GM18868 (cell line): ENCODE data around the gene GAS7.
A peak's percentile ranks its signal among the peaks of the same experiment; 100 is the strongest.
"Not testable (repeated sequence)": the region's sequence is repeated elsewhere in the genome, so short reads cannot be mapped to it uniquely, and the experiment has no call there.

Experiments used
- ATAC-seq: cut with Tn5 transposase; IDR thresholded peaks from one replicate; pipeline ENCODE4 v1.9.1; 2021; ENCODE audit warnings: mild to moderate bottlenecking, moderate library complexity; ENCODE audit not compliant: unreplicated experiment

Gene GAS7

GRCh38 chr17:9928601-9929333 lies 269.6 kb downstream of the GAS7 start:
- no peak for ATAC-seq

GRCh38 chr17:9926150-9926804 lies 272.1 kb downstream of the GAS7 start:
- no peak for ATAC-seq

- no peak for ATAC-seq
These were observed 272.9 kb downstream of the GAS7 start for GRCh38 chr17:9925457-9925856.

DNA sequence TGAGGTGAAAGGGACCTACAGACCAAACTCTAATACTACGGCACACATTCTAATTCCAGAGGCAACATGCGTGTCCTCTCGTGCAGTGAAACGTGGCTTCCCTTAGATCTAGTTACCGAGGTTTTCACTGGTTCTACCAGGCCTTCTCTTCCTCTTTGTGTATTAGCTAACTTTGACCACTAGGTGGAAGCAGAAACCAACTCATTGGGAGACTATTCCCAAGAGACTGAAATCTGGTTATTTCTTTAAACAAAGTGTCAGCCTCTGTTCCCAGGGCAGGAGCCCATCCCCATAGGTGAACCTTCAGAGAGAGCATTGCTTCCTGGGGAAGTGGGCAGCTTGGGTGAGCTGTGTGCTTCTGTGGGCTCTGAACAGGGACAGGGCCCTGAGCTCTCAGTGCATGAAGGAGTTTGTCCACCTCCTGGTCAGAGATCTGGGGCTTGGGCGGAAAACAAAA lies 273.6 kb downstream of the GAS7 start:
- peak; percentile 57 for ATAC-seq

DNA sequence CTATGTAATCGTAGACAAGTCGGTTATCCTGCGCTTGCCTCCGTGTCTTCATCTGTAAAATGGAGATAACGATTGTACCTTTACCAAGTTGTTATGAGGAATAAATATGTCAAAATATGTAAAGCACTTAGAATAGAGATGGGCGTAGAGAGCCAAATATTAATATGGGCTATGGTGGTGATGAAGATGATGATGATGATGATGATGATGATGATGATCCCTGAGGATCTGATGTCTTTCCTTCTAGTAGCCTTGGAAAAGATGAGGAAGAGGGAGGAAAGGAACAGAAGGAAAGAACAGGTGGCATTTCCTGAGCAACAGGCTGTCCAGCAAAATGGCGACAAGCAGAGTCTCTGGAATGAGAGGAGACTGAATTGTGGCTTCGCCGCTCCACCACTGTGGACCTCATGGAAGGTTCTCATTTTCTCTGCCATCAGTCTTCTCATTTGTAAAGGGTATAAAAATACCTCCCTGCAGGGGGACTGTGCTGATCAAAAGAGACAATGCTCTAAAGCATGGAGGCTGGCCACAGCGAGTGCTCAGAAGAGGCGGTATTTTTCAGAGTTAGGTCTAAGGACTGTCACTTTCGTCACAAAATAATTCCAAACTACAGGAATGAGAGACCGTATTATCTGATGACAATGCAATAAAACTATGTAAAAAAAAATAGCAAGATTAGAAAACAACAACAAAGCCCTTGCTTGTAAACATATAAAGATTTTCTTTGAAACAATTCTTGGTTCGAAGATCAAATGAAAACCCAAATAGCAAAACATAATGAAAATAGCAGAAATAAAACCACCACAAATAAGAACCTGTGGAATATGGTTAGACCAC lies 276.2 kb downstream of the GAS7 start:
- no peak for ATAC-seq

DNA sequence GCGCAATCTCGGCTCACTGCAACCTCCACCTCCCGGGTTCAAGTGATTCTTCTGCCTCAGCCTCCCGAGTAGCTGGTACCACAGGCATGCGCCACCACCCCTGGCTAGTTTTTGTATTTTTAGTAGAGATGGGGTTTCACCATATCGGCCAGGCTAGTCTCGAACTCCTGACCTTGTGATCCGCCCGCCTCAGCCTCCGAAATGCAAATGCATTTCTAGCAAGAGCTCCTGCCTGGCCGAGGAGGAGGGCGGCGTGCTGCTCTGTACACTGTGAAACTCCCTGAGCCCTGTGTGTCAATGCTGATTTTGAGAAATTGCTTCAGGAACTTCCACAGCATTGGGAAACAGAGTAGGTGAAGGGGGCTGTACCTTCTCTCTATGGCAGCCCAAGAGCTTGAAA lies 277.2 kb downstream of the GAS7 start:
- not testable (repeated sequence) for ATAC-seq

DNA sequence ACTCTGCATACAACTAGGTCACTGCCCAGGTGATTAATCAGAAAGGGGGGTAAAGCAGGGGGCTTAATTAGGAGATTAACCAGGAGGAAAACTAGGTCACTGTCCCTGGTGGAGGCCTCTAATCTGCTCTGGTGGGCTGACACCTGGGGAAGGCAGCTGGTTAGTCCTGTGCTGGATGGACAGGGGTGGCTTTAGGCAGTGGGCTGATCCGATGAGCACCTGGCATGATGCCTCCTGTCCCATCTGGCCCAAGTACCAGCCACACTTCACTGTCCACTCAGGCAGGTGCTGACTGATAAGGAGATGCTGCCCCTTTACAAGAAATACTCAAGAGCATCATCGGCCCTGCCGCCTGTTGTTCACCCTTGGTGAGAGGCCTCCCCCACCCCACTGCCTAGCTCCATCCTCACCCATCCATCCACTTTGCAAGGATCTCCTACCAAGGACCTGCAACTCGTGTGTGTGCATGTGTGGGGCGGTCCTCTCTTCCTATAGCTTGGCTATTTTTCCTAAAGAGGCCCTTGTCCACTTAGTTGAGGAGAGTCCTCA lies 279.5 kb downstream of the GAS7 start:
- ATAC-seq = no peak

GRCh38 chr17:9918352-9918751 lies 280.1 kb downstream of the GAS7 start:
- ATAC-seq = no peak

- ATAC-seq = no peak
These were observed 280.6 kb downstream of the GAS7 start for GRCh38 chr17:9917801-9918200.

DNA sequence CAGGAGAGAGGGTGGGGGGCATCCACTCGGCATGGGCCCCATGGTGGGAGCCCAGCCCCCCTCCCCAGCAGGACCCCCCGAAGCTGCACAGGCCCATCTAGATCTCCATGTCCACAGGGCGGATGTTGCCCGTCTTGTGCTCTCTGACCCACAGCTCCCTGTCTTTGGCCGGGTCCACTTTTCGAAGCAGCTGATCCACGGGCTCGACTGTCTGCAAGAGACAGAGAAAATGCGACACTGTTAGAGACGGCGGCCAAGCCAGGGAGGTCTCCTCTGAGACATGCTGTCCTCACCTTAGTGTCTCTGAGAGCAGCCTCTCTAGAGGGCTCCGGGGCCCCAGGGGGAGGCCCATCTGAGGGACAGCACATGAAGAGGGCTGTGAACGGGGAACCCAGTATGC lies 281.3 kb downstream of the GAS7 start:
- no peak for ATAC-seq

DNA sequence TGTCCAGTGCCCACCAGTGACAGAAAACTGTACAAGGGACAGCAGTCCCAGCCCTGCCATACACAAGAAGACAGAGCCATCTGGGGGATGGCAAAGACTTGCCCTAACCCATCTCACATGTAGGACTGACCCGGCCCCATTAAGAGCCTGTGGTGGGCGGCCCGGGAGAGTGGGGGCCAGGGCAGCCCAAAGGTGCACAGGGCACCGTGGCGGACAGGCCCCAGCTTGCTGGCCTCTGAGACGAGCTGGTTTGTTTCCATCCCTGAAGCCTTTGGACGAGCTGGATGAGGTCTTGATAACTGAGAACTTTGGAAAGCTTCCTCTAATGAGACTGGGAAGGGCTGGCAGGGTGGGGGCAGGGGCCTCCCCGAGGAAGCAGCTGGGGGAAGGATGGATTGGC lies 282.3 kb downstream of the GAS7 start:
- no peak for ATAC-seq

- no peak for ATAC-seq
These were observed 284.9 kb downstream of the GAS7 start for GRCh38 chr17:9913476-9913875.

DNA sequence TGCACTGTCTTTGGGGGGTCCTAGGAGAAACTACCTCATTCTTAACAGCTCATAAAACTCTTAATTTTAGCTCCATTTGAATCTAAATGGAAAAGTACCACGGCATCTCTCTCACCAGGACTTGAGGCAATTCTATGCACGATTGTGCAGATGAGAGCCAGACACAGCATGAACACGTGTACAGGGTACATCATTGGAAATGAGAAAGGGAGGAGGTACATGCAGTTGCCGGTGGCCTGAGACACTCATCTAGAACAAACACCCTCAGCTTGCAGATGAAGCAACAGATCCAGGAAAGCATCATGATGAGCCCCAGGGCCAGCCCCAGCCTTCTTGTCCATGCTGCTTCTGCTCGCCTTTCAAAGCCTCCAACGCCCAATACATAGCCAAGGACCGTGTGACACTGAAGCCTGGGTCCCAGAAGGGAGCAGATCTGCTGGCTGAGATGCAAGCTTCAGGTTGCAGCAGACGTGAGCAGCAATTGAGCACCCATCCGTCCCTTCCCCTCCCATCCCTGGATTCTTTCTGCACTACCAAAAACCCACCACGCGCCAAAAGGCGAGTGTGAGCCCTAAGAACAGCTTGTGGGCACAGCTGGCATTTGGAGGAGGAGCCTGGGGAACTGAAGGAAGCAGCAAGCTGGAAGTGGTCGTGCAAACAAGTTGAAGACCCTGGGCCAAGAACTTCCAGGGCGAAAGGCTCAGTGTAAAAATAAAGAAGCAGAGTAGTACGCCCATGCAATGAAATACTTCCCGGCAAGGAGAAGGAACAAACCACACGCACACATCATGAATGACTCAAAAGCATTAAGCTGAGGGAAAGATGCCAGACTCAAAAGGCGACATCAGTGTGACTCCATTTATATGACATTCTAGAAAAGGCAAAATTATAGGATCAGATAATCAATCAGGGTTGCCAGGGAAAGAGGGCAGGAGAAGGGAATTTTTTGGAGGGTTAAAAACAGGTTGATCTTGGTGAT lies 286.0 kb downstream of the GAS7 start:
- ATAC-seq = no peak

- ATAC-seq = no peak
These were observed 287.3 kb downstream of the GAS7 start for GRCh38 chr17:9911089-9911488.

DNA sequence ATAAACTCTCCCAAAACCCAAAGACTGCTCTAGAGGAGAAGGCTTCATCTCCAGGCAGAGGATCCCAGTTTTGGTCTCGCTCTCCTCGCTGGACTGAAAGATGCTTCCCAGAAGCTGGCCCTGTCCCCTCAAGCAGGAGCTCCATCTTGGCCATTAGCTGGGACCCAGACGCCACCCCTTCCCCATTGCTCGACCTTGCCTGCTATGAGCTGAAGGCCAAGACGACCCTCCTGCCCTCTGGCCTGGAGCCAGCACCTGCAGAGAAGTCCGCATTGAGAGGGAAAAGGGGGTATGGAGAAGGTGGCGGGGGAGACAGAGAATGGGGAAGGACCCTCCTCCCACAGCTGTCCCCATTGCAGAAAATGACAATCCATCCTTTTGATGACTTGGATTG lies 289.8 kb downstream of the GAS7 start:
- ATAC-seq = no peak

DNA sequence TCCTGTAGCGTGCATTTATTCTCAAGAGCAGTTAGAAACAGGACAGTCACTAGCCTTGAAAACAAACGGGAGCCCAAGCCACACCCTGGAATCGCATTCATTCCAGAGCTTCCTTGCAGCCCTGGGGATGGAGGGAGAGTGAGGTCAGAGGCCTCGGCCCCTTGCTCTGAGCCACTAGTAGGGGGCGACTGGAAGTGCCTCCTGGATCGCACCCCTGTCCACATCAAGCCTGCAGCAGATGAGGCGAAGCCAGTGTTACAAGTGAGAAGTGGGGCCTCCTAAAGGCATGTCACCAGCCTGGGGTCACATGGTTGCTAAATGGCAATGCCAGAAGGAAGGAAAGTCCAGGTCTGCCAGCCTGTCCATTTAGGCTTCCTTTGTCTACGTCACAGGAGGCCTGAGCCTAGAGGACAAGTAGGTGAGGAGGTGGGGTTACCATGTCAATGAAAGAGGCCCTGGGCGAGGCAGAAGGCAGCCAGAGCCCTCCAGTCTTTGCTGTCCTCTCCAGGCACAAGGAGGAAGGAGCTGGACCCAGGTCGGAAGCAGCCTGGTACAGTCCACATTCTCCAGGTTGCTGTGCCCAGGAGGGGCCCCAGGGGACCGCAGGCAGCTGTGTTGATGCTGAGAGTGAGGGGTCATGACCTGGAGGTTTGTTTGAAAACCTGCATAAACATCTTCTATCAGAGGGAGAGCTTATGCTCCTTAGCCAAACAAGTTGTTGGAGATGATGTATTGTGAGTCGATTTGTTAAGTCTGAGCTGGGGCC lies 290.3 kb downstream of the GAS7 start:
- ATAC-seq = no peak

- no peak for ATAC-seq
These were observed 291.3 kb downstream of the GAS7 start for GRCh38 chr17:9907131-9907530.

DNA sequence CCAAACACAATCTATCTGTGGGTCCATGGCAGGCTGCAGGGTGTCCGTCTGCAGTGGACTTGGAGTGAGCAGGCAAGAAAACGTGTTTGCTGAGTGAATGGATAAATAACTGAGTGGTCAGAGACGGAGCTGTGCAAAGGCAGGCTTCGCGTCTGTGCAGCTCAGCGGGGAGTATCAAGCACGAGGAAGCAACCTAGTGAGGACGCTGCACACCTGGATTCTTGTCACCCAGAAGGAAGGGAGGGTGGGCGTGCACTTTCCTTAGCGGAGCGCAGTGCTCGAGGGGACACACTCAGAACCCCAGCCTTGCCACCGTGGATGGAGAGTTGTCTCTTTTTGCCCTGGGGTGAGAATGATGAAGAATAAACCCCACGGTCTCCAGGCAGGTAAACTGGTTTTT lies 291.8 kb downstream of the GAS7 start:
- no peak for ATAC-seq

- peak; percentile 60 for ATAC-seq
These were observed 292.5 kb downstream of the GAS7 start for GRCh38 chr17:9905902-9906301.

DNA sequence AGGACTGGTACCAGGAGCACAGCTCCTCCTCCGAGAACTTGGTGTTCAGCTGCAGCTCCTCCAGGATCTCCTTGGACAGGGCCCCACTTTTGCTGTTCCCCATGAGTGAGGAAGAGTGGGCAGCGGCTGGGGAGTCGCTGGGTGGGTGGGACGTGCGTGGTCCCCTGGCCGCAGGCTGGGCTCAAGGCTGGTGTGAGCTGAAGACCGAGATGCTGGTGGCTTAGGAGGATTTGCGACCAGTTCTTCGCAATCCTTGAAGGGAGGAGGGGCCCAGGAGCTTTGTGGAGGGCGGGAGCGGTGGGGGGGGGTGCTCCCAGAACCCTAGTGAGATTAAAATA lies 293.4 kb downstream of the GAS7 start, which contains the start of gene RCVRN:
RCVRN (minus strand) TSS at position 194 of the 338 bp plus-strand sequence; CDS start at position 103, 91 bp downstream.
- no peak for ATAC-seq
